ENCODE data around the gene SLC17A3.

Gene SLC17A3

DNA sequence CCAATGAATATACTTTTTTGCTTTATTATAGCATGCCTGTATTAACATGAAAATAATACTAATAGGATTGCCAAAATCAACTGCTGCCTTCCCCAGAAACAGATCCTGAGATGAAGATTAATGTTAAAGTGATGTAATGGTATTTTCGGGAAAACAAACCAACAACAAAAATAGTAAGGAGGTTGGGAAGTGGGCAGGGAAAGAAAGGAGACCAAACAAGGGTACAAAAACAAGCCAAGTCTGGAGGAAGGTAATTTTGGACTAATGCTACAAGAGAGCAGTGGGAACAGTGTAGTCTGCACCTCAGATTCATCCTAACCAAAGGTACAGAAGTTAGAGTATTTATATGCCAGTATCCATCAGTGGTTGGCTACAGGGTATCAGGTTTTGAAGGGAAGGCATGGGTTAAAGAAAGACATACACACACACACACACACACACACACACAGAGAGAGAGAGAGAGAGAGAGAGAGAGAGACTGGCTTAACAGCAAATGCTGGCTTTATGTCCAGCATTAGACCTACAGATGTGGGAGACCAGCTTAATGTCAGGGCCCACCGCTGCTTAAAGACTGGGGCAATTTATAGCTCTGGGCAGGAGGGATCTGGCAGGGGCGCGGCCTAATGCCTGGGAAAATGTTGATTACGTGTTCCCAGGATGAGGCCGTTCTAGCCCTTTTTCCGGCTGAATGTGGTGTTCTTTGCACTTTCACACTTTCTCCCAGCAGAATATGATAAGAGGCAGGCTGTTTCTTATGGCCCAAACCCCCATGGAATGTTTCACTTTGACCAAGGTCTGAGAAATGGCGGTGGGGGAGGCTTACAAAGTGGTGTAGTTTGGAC, 38.4 kb downstream of the SLC17A3 start:
- no peak for DNase-seq (ENCODE audit: low read depth, low spot score)

DNA sequence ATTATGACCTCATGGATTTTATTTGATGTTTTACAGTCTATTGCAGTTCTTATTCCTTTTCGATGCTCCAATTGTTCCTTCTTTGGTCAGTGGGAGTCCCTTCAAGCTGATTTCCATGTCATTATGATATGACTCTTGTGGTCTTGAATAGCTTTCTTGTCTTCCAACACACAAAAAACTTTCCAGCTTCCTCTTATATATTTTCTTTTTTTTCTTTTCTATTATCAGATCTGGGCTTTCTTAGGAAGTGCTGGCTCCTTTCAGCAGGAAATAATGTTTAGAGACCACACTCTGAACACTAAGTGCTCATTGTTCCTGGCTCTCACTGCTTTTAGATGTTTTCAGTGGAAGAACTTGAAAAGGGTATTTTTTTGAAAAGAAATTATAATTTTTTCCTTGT, 39.1 kb downstream of the SLC17A3 start:
- DNase-seq (ENCODE audit: low read depth, low spot score): no peak

DNA sequence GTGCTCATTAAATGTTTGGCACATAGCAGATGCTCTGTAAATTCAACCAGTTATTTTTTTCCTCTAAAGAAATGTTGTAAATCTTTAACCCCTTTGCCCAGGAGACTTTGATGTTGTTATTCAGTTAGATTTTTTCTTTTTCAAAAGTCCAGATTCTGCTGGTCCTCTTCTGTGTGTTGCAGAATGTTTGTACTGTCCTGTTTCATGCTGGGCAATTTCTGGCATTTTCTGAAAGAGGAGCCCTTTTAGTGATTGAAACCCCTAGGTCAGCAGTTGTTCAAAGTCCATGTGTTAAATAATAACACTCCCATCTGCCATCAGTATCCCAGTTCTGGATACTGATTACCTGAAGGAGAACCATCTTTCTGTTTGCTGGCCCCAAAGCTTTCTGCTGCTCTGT, 40.9 kb downstream of the SLC17A3 start:
- DNase-seq (ENCODE audit: low read depth, low spot score): no peak

DNA sequence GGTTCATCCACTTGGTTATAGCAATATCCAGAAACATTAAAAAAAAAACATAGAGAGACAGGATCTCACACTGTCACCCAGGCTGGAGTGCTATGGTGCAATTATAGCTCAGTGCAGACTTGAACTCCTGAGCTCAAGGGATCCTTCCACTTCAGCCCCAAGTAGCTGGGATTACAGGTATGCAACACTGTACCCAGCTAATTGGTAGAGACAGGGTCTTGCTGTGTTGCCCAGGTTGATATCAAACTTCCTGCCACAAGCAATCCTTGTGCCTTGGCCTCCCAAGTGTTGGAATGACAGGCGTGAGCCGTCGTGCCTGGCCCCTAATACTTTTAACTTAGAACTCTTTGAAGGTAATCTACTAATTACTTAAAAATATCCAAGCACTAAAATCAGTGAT, 41.4 kb downstream of the SLC17A3 start:
- DNase-seq (ENCODE audit: low read depth, low spot score): no peak

DNA sequence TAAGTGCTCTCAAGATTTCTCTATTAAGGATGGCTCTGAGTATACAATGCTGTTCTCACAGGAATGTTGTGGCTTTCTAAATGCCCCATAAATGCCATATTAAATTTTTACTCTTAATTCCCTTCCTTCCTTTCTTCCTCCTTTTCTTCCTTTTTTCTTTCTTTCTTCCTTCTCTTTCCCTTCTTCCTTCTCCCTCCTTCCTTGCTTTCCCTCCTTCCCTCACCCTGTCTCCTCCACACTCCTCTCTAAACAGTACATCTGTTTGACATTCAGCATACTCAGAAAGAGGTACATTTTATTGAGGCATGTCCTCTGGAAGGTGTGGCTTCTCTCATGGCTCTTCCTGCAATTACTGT, 41.8 kb downstream of the SLC17A3 start:
- no peak for DNase-seq (ENCODE audit: low read depth, low spot score)

DNA sequence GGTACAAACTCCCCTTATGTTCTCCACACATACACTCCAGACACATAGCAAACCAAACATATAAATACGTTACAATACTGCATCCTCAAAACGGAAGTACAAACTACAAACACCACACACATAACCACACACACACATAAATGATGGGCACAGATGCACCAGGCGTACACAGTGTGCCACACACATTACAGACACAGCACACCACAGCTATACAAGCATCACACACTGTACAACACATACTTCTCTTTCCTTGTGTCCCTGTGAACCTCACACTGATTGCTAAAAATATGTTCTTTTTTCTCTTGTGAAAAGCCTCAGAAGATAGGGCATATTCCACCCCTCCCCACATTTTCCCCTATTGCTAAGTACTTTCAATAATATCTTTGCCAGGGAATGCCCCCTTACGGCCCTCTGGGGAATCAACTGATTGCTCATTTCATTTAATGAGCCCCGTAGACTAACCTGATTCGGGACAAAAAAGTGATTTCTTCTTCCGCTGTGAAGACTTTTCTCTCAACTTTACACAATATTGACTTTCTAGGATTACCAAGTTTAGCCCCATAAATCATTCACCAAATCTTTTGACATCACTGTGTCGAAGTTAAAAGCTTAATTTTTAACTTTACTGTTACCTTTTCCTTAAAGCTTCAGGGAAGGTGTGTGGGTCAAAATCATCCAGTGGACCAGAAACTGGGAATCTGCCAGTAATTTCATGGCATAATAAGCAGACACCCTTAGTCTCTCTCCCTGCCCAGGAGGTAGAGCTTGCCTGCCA, 42.3 kb downstream of the SLC17A3 start, which contains the start of gene SLC17A1:
Gene SLC17A1, minus strand, starts transcription at position 521 of the 775 bp plus-strand sequence. CDS start 1,495 bp downstream, outside the sequence.
- DNase-seq (ENCODE audit: low read depth, low spot score): no peak

DNA sequence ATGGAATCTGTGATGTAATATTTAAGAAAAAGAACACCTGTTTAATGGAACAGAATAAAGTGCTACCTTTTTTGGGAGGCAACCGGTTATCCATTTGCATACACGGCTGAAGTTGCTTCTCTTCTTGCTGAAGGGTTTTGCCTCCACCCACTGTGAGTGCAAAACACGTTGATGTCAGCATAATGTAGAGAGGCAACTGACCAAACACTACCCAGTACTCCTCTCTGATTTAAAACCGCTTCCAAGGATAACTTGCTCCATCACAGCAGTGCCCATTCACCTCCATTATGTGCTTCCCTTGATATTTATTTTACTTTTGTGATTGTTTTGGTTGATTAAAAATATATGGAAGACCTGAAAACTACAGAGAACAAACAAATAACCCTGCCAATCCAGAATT, 43.6 kb downstream of the SLC17A3 start:
- no peak for DNase-seq (ENCODE audit: low read depth, low spot score)

DNA sequence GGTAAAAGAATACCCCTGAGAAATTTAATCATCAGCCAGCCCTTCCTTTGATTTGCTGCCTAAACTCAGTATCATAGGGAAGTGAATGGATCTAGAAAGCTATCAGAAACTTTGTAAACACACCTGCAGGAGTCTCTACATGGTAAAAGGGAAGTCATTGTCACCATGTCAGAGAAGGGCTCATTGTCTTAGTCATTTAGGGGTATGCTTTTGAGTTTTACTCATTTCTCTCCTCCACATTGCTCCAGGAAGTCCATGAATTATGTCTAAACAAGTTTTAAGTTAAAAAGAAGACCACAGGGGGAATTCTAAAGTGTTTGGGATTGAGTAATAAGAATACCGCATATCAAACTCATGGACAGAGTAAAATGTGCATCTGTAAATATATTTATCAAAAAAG, 44.7 kb downstream of the SLC17A3 start:
- no peak for DNase-seq (ENCODE audit: low read depth, low spot score)

DNA sequence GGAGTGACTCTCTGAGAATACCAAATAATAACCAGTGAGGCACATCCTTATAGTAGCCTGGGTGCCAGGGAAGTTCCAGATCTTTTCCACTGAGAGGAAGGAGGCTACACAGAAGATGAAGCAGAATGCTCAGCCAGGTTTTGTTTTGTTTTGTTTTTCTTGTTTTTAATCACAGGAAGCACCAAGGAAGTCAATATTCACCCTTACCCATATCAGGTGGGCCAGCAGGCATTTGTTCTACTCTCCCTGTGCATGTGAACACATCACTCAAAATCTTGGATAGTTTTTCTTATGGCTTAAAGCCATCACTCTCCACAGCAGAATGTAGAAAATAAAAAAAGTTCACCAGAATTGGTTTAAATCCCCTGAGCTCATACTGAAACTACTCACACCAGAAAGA, 52.7 kb downstream of the SLC17A3 start:
- no peak for DNase-seq (ENCODE audit: low read depth, low spot score)

DNA sequence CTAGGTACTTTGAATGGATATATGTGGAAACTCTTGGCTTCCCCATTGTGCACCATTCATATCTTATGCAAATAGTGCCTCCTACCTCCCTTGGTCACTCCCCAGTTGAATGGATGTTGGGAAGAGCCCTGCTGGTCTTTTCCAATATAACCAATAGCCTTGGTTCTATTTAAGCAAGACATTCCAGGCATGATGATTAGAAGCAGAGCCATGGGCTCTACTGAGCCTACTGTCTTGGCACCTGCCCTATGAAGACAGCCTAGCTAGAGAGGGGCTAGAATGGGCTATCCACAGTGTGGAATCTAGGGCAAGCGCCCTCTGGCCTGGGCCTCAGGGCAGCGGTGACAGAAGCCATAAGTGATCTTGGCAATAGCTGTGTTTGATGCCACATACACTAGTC, 57.8 kb downstream of the SLC17A3 start:
- no peak for DNase-seq (ENCODE audit: low read depth, low spot score)

DNA sequence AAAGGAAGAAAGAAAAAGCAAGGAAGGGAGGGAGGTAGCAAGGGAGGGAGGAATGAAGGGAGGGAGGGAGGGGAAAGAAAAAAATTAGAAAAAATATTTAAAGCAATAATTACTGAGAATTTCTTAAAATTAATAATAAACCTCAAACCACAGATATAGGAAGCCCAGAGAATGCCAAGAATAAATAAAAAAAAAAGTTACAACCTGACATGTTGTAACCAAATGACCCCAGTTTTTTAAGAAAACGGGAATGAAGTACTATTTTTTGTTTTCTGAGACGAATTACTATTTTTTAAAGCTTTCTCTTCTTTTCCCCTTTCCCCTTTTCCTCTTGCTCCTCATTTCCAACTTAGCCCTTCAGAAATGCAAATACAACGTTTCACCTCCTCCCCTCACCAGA, 58.8 kb downstream of the SLC17A3 start:
- DNase-seq (ENCODE audit: low read depth, low spot score): no peak

DNA sequence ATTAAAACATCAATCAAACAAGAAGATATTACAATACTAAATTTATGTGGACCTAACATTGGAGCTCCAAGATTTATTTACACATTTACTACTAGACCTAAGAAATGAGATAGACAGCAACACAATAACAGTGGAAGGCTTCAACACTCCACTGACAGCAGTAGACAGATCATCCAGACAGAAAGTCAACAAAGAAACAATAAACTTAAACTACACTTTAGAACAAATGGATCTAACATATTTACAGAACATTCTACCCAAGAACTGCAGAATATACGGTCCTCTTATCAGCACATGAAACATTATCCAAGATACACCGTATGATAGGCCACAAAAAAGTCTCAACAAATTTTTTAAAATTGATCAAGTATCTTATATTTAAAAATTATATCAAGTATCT, 69.2 kb downstream of the SLC17A3 start:
- no peak for DNase-seq (ENCODE audit: low read depth, low spot score)

DNA sequence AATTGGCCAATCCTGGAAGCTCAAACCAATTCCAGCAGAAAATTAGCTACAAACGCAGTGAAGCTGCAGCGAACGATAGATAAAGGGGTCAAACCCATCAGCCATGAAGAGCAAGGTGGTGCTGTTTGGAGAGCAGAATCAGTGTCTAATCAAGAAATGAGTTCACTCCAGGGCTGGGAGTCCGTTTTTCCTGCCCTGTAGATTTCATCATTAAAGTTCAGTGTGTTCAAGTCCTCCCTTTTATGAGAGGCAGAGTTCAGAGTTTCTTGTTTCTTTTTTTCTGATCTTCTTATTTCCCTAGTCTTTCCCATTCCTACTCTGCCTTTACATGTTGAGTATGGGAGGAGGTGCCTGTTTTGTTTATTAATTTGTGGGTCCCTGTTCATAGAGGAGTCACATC, 72.6 kb downstream of the SLC17A3 start:
- DNase-seq (ENCODE audit: low read depth, low spot score): no peak
